D721Med (cell line): ENCODE results near the gene GMPPA.
A peak's percentile ranks its signal among the peaks of the same experiment; 100 is the strongest.

Experiments
- DNase-seq: peaks from one replicate; pipeline ENCODE4 v3.0.0; 2011; ENCODE audit warnings: low spot score; ENCODE audit not compliant: insufficient read length
- FAIRE-seq: peaks from 2 replicates; lab custom pipeline; 2011; peaks lifted over from hg19 to GRCh38; lab: Jason Lieb, UNC
- TF ChIP-seq, protein P1 (sequence below): IDR thresholded peaks from 2 replicates; pipeline ENCODE4 v1.5.1; 2012; ENCODE audit warnings: mild to moderate bottlenecking, control low read depth; ENCODE audit not compliant: insufficient read depth; ENCODE audit errors: missing control alignments

Gene GMPPA

DNA sequence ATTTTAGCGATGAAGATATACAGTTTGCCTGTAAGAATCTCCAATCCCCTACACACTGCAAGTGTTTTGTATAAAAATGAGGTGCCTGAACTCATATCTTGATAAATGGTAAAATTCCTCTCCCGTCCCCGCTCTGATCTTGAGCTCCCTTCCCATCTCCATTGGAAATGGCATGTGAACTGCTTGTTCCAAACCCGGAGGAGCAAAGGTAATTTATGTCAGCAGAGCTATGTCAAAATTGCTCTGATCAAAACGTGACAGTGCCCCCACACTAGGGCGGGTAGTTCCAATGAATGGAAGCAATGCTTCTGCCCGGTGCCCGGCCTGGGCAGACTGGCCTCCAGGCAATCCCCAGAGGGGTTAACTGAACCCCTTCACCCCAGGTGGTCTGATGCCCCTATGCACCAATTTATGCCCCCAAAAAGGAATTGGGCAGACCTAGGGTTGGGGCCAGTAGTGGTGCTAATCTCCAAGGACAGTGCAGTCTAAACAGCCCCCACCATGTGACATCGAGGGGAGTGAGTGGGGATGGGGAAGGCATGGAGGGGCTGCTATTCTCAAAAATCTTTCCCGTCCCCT is 3.6 kb upstream of the GMPPA start:
- no peak for DNase-seq
- no peak for FAIRE-seq
- TF ChIP-seq, protein P1, sequence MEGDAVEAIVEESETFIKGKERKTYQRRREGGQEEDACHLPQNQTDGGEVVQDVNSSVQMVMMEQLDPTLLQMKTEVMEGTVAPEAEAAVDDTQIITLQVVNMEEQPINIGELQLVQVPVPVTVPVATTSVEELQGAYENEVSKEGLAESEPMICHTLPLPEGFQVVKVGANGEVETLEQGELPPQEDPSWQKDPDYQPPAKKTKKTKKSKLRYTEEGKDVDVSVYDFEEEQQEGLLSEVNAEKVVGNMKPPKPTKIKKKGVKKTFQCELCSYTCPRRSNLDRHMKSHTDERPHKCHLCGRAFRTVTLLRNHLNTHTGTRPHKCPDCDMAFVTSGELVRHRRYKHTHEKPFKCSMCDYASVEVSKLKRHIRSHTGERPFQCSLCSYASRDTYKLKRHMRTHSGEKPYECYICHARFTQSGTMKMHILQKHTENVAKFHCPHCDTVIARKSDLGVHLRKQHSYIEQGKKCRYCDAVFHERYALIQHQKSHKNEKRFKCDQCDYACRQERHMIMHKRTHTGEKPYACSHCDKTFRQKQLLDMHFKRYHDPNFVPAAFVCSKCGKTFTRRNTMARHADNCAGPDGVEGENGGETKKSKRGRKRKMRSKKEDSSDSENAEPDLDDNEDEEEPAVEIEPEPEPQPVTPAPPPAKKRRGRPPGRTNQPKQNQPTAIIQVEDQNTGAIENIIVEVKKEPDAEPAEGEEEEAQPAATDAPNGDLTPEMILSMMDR: no peak

DNA sequence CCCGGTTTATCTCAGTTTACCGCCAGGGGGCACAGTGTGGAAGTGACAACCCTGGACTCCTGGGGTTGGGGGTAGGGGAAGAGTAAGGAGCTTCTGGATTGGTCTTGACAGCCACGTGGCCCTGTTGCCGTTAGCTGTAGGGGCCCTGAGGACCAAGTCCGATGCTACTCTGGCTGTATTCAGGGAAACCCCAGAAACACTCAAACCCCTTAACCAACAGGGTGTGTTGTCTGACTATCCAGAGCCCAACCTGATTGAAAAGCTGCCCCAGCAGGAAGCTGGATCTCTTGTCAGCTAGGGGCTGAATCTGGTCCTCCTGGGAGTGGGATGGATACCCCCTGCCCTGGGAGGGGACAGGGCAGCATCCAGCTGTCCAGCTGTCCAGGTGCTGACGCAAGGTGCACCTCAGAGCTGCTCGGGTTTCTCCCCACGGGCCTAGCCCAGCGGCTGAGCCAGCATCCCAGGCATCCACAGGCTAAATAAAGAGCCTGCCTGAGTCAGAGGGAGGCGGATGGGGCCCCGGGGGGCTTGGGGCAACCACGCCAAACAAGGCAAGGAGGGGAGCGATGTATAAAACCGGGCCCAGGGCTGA is 3.1 kb upstream of the GMPPA start:
- TF ChIP-seq, protein P1: peak; percentile 63
- FAIRE-seq: no peak

DNA sequence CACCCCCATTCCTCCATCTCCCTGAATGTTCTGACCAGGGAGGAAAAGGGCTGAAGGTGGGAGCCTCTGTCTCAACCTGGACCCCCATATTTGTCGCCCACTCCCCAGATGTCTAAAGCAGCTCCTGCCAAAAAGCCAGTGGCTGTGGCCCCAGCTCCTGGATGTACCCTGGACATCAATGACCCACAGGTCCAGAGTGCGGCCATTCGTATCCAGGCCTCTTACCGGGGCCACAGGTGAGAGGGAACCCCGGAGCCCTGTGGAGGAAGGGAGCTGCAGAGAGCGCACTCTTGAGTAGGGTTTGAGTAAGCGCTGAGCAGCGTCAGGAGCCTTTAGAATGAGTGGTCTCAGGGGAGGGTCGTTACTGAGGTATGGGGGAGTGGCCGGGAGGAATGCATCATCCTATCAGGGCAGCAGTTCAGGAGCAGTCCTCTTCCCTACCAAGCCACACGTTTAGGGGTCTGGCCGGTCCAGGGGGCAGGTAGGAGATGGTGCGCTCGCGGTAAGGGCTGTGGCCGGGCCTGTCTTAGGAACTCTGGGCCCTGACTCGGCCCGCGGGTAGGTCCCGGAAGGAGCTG is 2.4 kb upstream of the GMPPA start:
- TF ChIP-seq, protein P1: no peak
- FAIRE-seq: no peak
- DNase-seq: no peak

More for the DNA sequence above, 3.1 kb upstream of the GMPPA start:
- DNase-seq: peak; percentile 92

DNA sequence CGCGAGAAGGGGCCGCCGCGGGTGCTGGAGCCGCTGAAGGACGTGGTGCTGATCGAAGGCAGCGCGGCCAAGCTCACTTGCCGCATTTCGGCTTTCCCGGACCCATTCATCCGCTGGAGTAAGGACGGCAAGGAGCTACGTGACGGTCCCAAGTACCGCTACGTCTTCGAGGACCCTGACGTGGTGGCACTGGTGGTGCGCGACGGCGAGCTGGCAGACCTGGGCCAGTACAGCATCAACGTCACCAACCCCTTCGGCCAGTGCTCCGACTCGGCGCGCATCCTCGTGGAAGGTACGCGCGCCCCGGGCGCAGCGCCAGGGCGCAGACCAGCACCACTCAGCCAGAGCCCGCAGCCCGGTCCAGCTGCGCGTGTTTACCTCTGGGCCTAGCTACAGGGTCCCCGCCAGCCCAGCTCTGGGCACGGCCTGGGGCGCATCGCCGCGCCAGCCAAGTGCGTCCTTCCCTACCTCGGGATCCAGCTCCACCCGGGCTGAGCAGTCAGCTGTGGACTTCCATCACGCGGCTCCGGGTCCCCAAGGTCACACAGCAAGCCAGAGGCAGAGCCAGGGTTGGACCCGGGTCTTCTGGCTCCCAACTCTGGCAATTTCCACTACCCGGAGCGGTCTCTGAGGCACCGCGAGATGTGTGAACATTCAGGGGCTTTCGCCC is 1.7 kb upstream of the GMPPA start:
- TF ChIP-seq, protein P1: no peak
- no peak for DNase-seq
- FAIRE-seq: no peak

DNA sequence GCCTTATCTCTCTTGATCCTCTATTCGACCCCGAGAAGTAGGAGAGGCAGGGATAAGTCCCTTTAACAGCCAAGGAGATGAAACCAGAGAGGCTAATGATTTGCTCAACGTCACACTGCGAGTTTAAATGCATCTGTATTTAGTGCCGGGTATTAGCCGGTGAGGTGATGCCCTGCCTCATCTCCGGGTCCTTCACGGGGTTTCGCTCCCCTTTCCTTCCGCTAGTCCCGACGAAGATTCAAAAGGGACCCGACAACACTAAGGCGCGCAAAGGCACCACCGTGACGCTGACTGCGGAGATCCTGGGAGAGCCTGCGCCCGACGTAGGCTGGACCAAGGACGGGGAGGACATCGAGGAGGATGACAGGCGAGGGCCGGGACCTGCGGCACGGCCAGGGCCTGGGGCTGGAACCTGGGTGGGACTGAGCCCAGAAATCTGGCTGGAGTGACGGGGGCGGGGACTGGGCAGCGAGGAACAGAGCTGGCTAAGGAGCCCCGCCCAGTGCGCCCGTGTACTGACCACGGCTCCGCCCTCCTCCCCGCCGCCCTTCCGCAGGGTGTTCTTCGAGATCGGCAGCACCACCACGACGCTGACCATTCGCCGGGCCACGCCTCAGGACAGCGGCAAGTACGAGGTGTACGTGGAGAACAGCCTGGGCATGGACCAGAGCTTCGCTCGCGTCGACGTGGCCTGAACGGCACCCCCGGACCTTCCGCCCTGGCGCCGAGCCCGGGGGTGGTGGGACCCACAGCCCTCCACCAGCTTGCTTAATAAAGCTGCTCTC is 1.0 kb upstream of the GMPPA start:
- DNase-seq (peak; percentile 78), FAIRE-seq (no peak)
- TF ChIP-seq, protein P1: no peak

DNA sequence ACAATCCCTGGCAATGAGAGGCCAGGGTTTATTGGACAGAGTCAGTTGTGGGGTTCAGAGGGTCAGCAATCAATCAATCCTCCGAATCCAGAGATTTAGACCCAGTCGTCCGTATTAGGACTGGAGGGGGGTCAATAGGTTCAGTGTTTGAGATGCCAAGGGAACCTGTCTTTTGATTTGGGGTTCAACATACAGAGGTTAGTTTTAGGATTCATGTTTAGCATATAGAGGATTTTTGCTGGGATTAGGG is 292 bp downstream of the GMPPA start:
- no peak for FAIRE-seq
- TF ChIP-seq, protein P1: no peak
- DNase-seq: no peak
